OCI-LY1 (cell line): ENCODE data around the gene ESYT2.
"Not testable (repeated sequence)": the region's sequence is repeated elsewhere in the genome, so short reads cannot be mapped to it uniquely, and the experiment has no call there.

ENCODE experiments used
- H2AFZ ChIP-seq: fragments of 200-600 bp; sonication (generic), shearing (Covaris generic); 2 replicates; pipeline ENCODE4 v1.6.0; 2014; ENCODE audit warnings: antibody characterized with exemption, mild to moderate bottlenecking, low read length
- H3F3A ChIP-seq: fragments of 200-600 bp; sonication (generic), shearing (Covaris generic); 2 replicates; pipeline ENCODE4 v1.6.0; 2014; ENCODE audit warnings: mild to moderate bottlenecking, antibody characterized with exemption, low read length, moderate library complexity; ENCODE audit not compliant: insufficient read depth
- H3K27ac ChIP-seq: fragments of 200-600 bp; sonication (generic); 2 replicates; pipeline ENCODE4 v1.5.1; 2014; ENCODE audit warnings: low read length, mixed run types, mild to moderate bottlenecking, low read depth; ENCODE audit not compliant: poor library complexity, severe bottlenecking
- H3K27me3 ChIP-seq: fragments of 200-600 bp; sonication (generic); 2 replicates; pipeline ENCODE4 v1.6.0; 2014; ENCODE audit warnings: antibody characterized with exemption, mild to moderate bottlenecking, low read length, moderate library complexity; ENCODE audit not compliant: insufficient read depth
- H3K36me3 ChIP-seq: fragments of 200-600 bp; sonication (generic); 2 replicates; pipeline ENCODE4 v1.6.1; 2014; ENCODE audit warnings: mild to moderate bottlenecking, antibody characterized with exemption, low read length, moderate library complexity, mixed read lengths; ENCODE audit not compliant: insufficient read depth
- H3K4me1 ChIP-seq: fragments of 200-600 bp; sonication (generic); 2 replicates; pipeline ENCODE4 v1.5.1; 2014; ENCODE audit warnings: mild to moderate bottlenecking, low read length, moderate library complexity; ENCODE audit not compliant: insufficient read depth, severe bottlenecking
- H3K4me2 ChIP-seq: fragments of 200-600 bp; sonication (generic), shearing (Covaris generic); 2 replicates; pipeline ENCODE4 v1.6.1; 2014; ENCODE audit warnings: low read length
- H3K4me3 ChIP-seq: fragments of 200-600 bp; sonication (generic); 2 replicates; pipeline ENCODE4 v1.5.1; 2014; ENCODE audit warnings: low read length, low read depth, mild to moderate bottlenecking, mixed read lengths; ENCODE audit not compliant: poor library complexity, severe bottlenecking
- H3K79me2 ChIP-seq: fragments of 200-600 bp; shearing (Covaris generic); 2 replicates; pipeline ENCODE4 v1.6.1; 2016; ENCODE audit warnings: mixed run types, low read length, mixed read lengths; ENCODE audit not compliant: insufficient read depth
- H3K9ac ChIP-seq: fragments of 200-600 bp; sonication (generic), shearing (Covaris generic); 2 replicates; pipeline ENCODE4 v1.6.1; 2014; ENCODE audit warnings: mild to moderate bottlenecking, low read length, mixed read lengths
- H3K9me2 ChIP-seq: fragments of 200-600 bp; sonication (generic), shearing (Covaris generic); 2 replicates; pipeline ENCODE4 v1.6.1; 2014; ENCODE audit warnings: low read depth, mild to moderate bottlenecking, low read length, mixed read lengths
- H3K9me3 ChIP-seq: fragments of 200-600 bp; shearing (Covaris generic); 2 replicates; pipeline ENCODE4 v1.6.1; 2014; ENCODE audit warnings: low read length, mixed read lengths
- H4K20me1 ChIP-seq: fragments of 200-600 bp; sonication (generic), shearing (Covaris generic); 2 replicates; pipeline ENCODE4 v1.6.0; 2016; ENCODE audit warnings: mild to moderate bottlenecking, low read length; ENCODE audit not compliant: insufficient read depth
- CTCF ChIP-seq: fragments of 200-600 bp; sonication (generic), shearing (Covaris generic); IDR thresholded peaks from 2 replicates; pipeline ENCODE4 v1.5.1; 2017; ENCODE audit warnings: mild to moderate bottlenecking, antibody characterized with exemption, low read length, moderate library complexity, mixed read lengths
- EZH2 ChIP-seq: fragments of 200-600 bp; sonication (generic), shearing (Covaris generic); IDR thresholded peaks from 2 replicates; pipeline ENCODE4 v1.8.0; 2017; ENCODE audit warnings: borderline replicate concordance, mixed run types, mild to moderate bottlenecking, antibody characterized with exemption, low read length, moderate library complexity, mixed read lengths

The ESYT2 gene

GRCh38 chr7:158829342-158830210 is at the start of gene ESYT2:
Gene ESYT2 (minus strand): TSS chr7:158829509. CDS start chr7:158829418, 91 bp downstream.
- no peaks in the 10 kb centered on the region for H3K9me2 ChIP-seq
- H3K4me2 ChIP-seq, result peak within 1 kb of the TSS; percentile 73
- no peaks in the 10 kb centered on the region for H3K79me2 ChIP-seq
- peak within 1 kb of the TSS; percentile 77 for H3K9ac ChIP-seq
- no peaks in the 10 kb centered on the region for H3K9me3 ChIP-seq
- H4K20me1 ChIP-seq, result no peaks in the 10 kb centered on the region
- no peaks in the 10 kb centered on the region; the same call in 1 of the 2 replicates for H3K27me3 ChIP-seq
- H2AFZ ChIP-seq, result no peak within 1 kb of the TSS
- H3K4me3 ChIP-seq, result peak within 1 kb of the TSS; percentile 69
- no peaks in the 10 kb centered on the region for H3K36me3 ChIP-seq
- TF ChIP-seq EZH2 (no peak), CTCF (peak; percentile 55; the same call in 1 of the 2 replicates)
- no peaks in the 10 kb centered on the region for H3F3A ChIP-seq
- H3K27ac ChIP-seq, result no peak within 1 kb of the TSS
- peaks cover 17% of the 10 kb centered on the region for H3K4me1 ChIP-seq

- H3K4me2 ChIP-seq, H3K9me3 ChIP-seq, H3K27me3 ChIP-seq, H3K4me3 ChIP-seq, H4K20me1 ChIP-seq, H3K4me1 ChIP-seq, H2AFZ ChIP-seq, H3F3A ChIP-seq, H3K9ac ChIP-seq, H3K9me2 ChIP-seq, H3K79me2 ChIP-seq, H3K27ac ChIP-seq: not testable (repeated sequence)
- H3K36me3 ChIP-seq, result peaks cover 57% of the 10 kb centered on the region
These were observed 49.1 kb upstream of the ESYT2 start for GRCh38 chr7:158878151-158879079.

- no peaks in the 10 kb centered on the region for H3K4me1 ChIP-seq
- no peak overlapping the region for H2AFZ ChIP-seq
- H3K27me3 ChIP-seq, result no peaks in the 10 kb centered on the region
- no peak overlapping the region for H3K27ac ChIP-seq
- H3K9me2 ChIP-seq, result no peaks in the 10 kb centered on the region
- H3K9ac ChIP-seq, result no peak overlapping the region
- no peaks in the 10 kb centered on the region for H3K79me2 ChIP-seq
- no peak overlapping the region for H3K4me2 ChIP-seq
- no peak overlapping the region for H3K4me3 ChIP-seq
- no peaks in the 10 kb centered on the region for H3F3A ChIP-seq
- no peak for TF ChIP-seq CTCF
- TF ChIP-seq EZH2, result no peak
- no peaks in the 10 kb centered on the region for H3K9me3 ChIP-seq
- H3K36me3 ChIP-seq, result peaks cover 50% of the 10 kb centered on the region
- no peaks in the 10 kb centered on the region for H4K20me1 ChIP-seq
These were observed 47.7 kb upstream of the ESYT2 start for GRCh38 chr7:158876984-158877383.
